T-helper 2 cell treated with Interferon-gamma antibody and Interleukin-4, amounts not matched to agents 100 ng/mL and 5 ng/mL, for 36 hours (primary cell): ENCODE results near the gene VGF. TPM values are rescaled to one million over a fixed set of nuclear protein-coding genes. Genes with fewer than 3 reads are reported as not detected.

Source experiments
- intact Hi-C: fragments of 100-400 bp; cut with micrococcal nuclease; formaldehyde crosslinking; loops from one replicate; pipeline ENCODE4 v1.15.1; 2023
- total RNA-seq: library from RNA; stranded (reverse); gene quantifications from 2 replicates; pipeline ENCODE4 v1.2.3, GENCODE V29; 2022

VGF gene
- total RNA-seq, 1 donor from 2014 or later = 0.23 TPM

- intact Hi-C loops = loop anchor here (5.0 kb wide), 1 partner anchor 74 kb away; no protein-coding TSS in a partner anchor
These were observed 2.5 kb upstream of the VGF start for GRCh38 chr7:101167645-101168411.

DNA sequence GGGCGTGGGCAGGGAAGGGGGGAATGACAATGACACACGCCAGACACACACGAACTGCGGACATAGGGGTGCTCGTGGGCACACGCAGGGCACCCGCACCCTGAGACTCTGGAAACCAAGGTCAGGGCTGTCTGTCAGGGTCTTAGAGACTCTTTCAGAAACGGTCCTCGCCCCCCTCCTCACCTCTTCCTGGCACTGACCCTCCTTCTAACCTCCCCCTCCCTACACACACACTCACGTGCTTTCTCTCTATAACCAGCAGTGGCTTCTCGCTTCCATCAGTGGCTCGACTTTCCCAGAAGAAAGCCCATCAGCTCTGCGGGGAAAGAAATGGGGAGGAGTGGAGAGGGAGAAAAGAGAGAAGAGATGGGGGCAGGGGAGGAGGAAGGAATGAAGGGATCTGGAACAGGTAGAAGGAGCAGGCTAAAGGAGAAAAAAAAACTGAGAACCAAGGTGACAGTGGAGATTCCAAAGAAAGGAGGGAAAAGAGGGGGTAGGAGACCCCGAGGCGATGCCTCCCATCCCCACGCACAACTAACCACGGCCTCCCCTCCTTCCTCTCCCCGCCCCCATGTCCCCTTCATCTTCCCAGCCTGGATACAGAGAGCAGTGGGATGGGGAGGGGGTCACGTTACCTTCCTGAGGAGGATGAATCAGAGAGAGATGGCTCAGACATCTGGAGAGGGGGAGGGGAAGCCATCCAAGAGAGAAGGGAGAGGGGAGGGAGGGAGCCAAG, 1.7 kb upstream of the VGF start:
- intact Hi-C loops = loop anchor here (5.0 kb wide), 1 partner anchor 75 kb away; no protein-coding TSS in a partner anchor

DNA sequence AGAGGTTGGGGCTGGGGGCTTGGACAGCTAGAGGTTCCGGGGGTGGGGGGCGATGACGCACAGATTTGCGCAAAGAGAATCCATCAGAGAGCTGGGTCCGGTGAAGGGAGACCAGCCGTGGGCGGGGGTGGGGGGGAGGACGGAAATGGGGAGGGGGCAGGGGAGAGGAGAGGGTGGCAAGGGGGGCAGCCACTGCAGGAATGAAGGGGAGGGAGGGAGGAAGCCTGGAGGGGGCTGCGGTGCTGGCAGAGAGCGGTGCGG, 1.2 kb upstream of the VGF start:
- intact Hi-C loops = loop anchor here (5.0 kb wide), 1 partner anchor 76 kb away; no protein-coding TSS in a partner anchor

DNA sequence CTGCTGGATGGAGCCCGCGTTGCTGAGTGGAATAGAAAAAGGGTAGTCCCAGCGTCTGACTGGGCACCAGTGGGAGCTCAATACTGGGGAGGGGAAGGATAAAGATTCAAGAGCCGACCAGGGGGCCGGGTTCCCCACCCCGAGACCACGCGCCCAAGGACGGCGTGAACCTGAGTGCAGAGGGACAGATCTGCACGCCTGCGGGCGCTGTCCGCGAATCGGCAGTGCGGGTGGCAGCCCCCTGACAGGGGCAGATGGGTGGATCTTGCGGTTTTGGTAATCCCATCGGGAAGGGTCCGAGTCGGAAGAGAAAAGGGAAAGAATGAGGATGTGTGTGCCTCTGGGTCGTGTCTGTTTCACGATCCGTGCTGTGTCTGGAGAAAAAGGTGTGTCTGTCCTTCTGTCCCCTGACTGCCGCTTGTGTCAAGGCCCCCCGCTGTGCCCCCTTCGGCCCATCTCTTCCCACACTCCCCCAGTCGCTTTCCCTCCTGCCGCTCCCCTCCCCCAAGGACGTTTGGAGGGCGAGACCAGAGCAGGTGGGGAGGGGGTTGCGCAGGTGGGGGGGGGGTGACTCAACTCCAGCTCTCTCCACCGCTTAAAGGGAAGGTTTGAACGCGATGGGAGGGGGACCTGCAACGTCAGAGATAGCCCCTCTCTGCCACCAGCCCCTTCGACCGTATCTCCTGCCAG, 734 bp upstream of the VGF start:
- intact Hi-C loops = loop anchor here (1.0 to 5.0 kb wide), 3 partner anchors 12 to 277 kb away; partner anchors contain the start of genes AP1S1 and UFSP1

DNA sequence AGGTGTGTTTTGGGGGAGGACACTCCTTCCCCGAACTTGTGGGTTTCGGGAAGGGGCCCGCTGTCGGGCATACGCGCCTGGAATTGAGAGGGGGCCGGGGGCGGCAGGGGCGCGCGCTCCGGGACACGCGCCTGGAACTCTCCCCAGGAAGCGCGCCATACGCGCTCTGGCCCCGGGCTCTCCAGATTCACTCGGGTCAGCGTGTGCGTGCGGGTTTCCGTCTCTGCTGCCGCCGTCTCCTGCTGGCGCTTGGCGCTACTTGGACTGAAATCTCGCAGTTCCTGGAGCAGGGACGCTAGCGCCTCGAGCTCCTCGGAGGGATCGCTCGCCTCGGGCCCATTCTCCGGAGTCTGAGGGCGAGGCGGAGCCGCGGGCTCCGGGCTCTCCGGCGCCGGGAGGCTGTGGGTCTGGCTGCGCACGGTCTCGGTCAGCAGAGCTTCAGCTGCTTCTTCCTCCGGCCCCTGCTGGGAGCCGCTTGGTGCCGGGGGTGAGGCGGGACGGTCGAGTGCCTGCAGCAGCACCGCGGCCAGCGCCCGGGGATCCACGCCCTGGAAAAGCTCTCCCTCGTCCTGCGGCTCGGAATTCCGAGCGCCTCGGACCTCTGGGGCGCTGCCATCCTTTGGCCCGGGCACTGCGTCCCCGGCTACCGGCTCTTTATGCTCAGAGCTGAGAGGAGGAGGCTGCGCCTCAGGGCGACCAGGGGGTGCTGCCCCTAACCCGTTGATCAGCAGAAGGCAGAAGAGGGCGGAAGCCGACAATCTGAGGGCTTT, 1.1 kb downstream of the VGF start:
- intact Hi-C loops = no loop called here

- intact Hi-C loops = no loop called here
These were observed 1.9 kb downstream of the VGF start for GRCh38 chr7:101163279-101164070.

- intact Hi-C loops = no loop called here
These were observed 2.7 kb downstream of the VGF start for GRCh38 chr7:101162551-101163278.

- intact Hi-C loops = no loop called here
These were observed 3.5 kb downstream of the VGF start for GRCh38 chr7:101161692-101162471.

DNA sequence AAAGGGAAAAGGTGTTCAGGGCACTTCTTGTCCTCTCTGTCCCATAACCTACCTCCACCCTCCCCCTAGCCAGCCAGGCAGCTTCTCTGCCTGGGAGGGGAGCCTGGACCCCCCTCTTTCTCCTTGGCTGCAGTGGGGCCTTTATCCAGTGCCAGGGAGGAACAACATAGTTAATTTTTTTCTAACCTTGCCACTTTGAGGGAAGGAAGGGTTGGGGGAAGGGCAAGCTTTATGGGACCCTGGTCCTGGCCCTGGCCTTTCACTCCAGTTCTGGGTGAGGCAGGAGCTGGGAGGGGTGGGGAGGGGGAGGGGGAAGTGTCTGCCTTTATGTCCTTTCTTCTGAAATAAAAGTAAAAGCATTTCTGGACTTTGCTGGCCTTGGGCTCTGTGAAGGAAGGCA, 4.5 kb downstream of the VGF start:
- intact Hi-C loops = no loop called here

DNA sequence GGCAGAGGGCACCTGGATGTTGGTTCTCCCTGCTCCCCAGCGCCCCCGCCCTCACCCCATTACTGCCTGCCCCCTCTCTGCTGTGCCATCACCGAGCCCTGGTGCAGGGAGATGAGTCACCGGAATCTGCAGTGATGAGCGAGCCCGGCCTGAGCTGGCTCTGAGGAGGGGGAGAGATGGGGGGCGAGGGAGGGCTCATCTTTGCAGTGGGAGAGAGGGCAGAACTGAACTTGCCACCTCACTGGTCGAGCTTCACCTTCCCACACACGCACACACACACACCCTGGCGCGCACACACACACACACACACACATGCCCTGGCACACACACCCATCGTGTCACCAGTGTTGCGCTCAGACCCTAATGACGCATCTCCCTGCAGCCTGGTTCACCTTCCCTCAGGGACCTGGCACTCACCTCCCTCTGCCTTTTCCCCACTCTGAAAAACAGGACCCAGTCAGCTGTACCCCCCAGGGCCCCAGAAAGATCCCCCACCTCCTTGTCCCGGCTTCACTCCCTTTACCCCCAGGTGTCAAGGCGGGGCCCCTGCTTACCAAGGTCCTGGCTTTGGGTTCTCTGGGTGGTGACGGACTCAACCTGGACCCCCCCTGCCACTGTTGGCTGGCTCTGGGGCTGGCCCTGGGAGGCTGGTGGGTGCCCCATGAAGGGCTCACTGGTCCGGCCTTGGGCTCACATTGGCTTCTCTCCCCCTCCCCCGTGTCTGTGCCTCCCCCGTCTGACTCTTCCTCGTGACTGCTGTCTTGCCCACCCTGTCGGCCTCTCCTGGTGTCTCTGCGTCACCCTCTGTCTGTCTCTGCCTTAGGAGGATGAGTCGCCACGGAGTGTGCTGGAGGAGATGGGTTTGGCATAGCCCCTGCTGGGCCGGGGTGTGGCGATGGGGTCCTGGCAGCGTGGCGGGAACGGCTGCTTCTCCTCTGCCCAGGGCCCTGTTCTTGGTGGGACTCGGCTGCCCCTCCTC, 5.4 kb downstream of the VGF start:
- intact Hi-C loops = loop anchor here (10.0 kb wide), 1 partner anchor 75 kb away; the partner anchor contains the start of gene TRIM56

GRCh38 chr7:101156866-101157589, 8.3 kb downstream of the VGF start:
- intact Hi-C loops = loop anchor here (10.0 kb wide), 1 partner anchor 72 kb away; the partner anchor contains the start of gene TRIM56

DNA sequence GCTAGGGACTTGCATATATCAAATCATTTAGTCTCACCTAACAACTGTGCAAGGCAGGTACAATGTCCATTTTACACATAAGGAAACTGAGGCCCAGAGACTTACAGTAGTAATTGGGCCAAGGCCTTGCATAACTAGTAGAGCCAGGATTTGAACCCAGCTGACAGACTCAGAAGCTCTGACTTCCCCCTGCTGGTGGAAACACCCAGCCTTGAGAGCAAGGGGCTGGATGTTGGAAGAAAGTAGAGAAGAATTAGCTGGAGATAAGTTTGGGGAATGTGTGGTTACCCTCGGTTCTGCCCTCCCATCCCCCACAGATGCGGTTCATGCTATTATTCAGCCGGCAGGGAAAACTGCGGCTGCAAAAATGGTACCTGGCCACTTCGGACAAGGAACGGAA, 9.1 kb downstream of the VGF start:
- intact Hi-C loops = loop anchor here (10.0 kb wide), 1 partner anchor 71 kb away; the partner anchor contains the start of gene TRIM56

DNA sequence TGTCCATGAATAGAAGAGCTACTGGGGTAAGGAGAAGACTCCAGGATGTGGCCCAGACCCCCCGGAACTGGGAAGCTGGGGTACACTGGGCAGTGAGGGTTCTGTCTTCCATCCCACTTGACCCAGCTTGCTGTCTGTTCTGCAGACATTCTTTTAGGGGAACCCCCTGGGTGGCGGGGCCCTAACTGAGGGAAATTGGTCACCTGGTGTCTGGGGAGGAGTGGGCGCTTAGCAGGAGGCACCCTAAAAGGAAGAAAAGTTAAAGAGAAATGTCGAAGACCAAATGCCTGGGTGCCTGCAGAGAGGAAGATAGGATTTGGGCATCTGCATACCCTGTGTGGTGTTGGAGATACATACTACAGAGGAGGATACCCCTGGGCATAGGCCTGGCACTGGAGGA, 10.1 kb downstream of the VGF start:
- intact Hi-C loops = loop anchor here (10.0 kb wide), 1 partner anchor 71 kb away; the partner anchor contains the start of gene TRIM56

- intact Hi-C loops = loop anchor here (1.0 to 10.0 kb wide), 4 partner anchors 11 to 70 kb away; partner anchors contain the start of genes TRIM56, VGF and ZNHIT1
These were observed 10.7 kb downstream of the VGF start for GRCh38 chr7:101154693-101155102.

- intact Hi-C loops = loop anchor here (1.0 to 10.0 kb wide), 4 partner anchors 11 to 69 kb away; partner anchors contain the start of genes TRIM56, VGF and ZNHIT1
These were observed 11.2 kb downstream of the VGF start, which contains the start of gene AP1S1 for GRCh38 chr7:101153969-101154692. TSS of gene AP1S1 (plus strand) at chr7:101154476. CDS start at chr7:101154515, 39 bp downstream.
